Peyer's patch (tissue), 4 donors: ENCODE measurements around the gene ZNF248. TPM values are rescaled to one million over a fixed set of nuclear protein-coding genes. Genes with fewer than 3 reads are reported as not detected.

ENCODE experiments used
- DNase-seq, 3 donors: peaks; one replicate each; pipeline ENCODE4 v3.0.0-alpha.2; 2017 to 2019
- H3K27ac ChIP-seq, 4 donors: fragments of 200-600 bp; sonication (generic); one replicate each; pipeline ENCODE4 v1.5.1; 2016 to 2019
- H3K27me3 ChIP-seq, 2 donors: fragments of 200-600 bp; sonication (generic); one replicate each; pipeline ENCODE4 v1.5.1; 2019
- H3K36me3 ChIP-seq, 3 donors: fragments of 200-600 bp; sonication (generic); one replicate each; pipeline ENCODE4 v1.5.1; 2016 to 2019
- H3K4me1 ChIP-seq, 4 donors: fragments of 200-600 bp; sonication (generic); one replicate each; pipeline ENCODE4 v1.5.1; 2016 to 2019
- H3K4me3 ChIP-seq, 4 donors: fragments of 200-600 bp; sonication (generic); 1 replicate in 3 of 4; 2 replicates in 1 of 4; pipeline ENCODE4 v1.5.1; 2016 to 2019; ENCODE audit warnings: mild to moderate bottlenecking in 1 of 4
- H3K9me3 ChIP-seq, 4 donors: fragments of 200-600 bp; sonication (generic); one replicate each; pipeline ENCODE4 v1.5.1; 2016 to 2019; ENCODE audit warnings: mild to moderate bottlenecking in 1 of 4
- CTCF ChIP-seq, 6 experiments: fragments of 450-650 bp in 4 of 6; fragments of 200-600 bp in 2 of 6; sonication (generic) in 1 of 6; IDR thresholded peaks; one replicate each; pipeline ENCODE4 v1.5.1; 2017 to 2019; ENCODE audit warnings: antibody characterized with exemption in 6 of 6, mild to moderate bottlenecking in 3 of 6, moderate library complexity in 1 of 6
- POLR2A ChIP-seq, 2 donors: fragments of 450-650 bp; IDR thresholded peaks; one replicate each; pipeline ENCODE4 v1.5.1; 2017; ENCODE audit warnings: antibody characterized with exemption in 2 of 2, mild to moderate bottlenecking in 2 of 2, moderate library complexity in 2 of 2
- total RNA-seq, 4 donors: library from RNA; depleted of rRNA; stranded (reverse); fragments of >200 nt; gene quantifications; one replicate each; pipeline ENCODE4 v1.1.0, GENCODE V29; 2016

Gene ZNF248
- total RNA-seq, 4 donors from 2014 or later: 11.6 to 31.4 (median 13.9) TPM

- DNase-seq: no peak
- Histone ChIP-seq H3K4me3 (no peak overlapping the region), H3K27me3 (no peaks in the 10 kb centered on the region), H3K27ac (no peak overlapping the region), H3K4me1 (no peaks in the 10 kb centered on the region), H3K9me3 (peaks cover 0 to 14% (median 0%) of the 10 kb centered on the region in 4 donors), H3K36me3 (no peaks in the 10 kb centered on the region)
- TF ChIP-seq CTCF (IDR thresholded peaks at IDR 0.05) (no peak), POLR2A (IDR thresholded peaks at IDR 0.05) (no peak)
Measured at GRCh38 chr10:37760817-37761216, 96.6 kb downstream of the ZNF248 start.

GRCh38 chr10:37758074-37758473 lies 99.3 kb downstream of the ZNF248 start:
- peaks cover 0 to 3% (median 0%) of the 10 kb centered on the region in 4 donors for H3K9me3 ChIP-seq
- no peak for TF ChIP-seq CTCF (IDR thresholded peaks at IDR 0.05)
- TF ChIP-seq POLR2A (IDR thresholded peaks at IDR 0.05): no peak
- H3K27ac ChIP-seq: no peak overlapping the region
- no peak overlapping the region for H3K4me3 ChIP-seq
- H3K36me3 ChIP-seq: no peaks in the 10 kb centered on the region
- no peaks in the 10 kb centered on the region for H3K27me3 ChIP-seq
- DNase-seq: no peak
- H3K4me1 ChIP-seq: no peaks in the 10 kb centered on the region

- Histone ChIP-seq H3K36me3 (no peaks in the 10 kb centered on the region), H3K27me3 (no peaks in the 10 kb centered on the region), H3K4me1 (no peaks in the 10 kb centered on the region), H3K9me3 (peaks cover 0 to 3% (median 0%) of the 10 kb centered on the region in 4 donors), H3K27ac (no peak overlapping the region), H3K4me3 (no peak overlapping the region)
- no peak for TF ChIP-seq POLR2A (IDR thresholded peaks at IDR 0.05)
- TF ChIP-seq CTCF (IDR thresholded peaks at IDR 0.05): peak in 1 of 6 experiments; percentile 6
- DNase-seq: no peak
Measured at GRCh38 chr10:37754538-37755323, 102.7 kb downstream of the ZNF248 start.

- no peak for DNase-seq
- Histone ChIP-seq H3K9me3 (peaks cover 0 to 3% (median 0%) of the 10 kb centered on the region in 4 donors), H3K4me1 (no peaks in the 10 kb centered on the region), H3K4me3 (no peak overlapping the region), H3K27me3 (no peaks in the 10 kb centered on the region), H3K27ac (no peak overlapping the region), H3K36me3 (no peaks in the 10 kb centered on the region)
- no peak for TF ChIP-seq CTCF (IDR thresholded peaks at IDR 0.05)
- no peak for TF ChIP-seq POLR2A (IDR thresholded peaks at IDR 0.05)
Measured at GRCh38 chr10:37752334-37752875, 105.0 kb downstream of the ZNF248 start.

- Histone ChIP-seq H3K27me3 (no peaks in the 10 kb centered on the region), H3K4me1 (no peaks in the 10 kb centered on the region), H3K27ac (no peak overlapping the region), H3K4me3 (no peak overlapping the region), H3K36me3 (no peaks in the 10 kb centered on the region), H3K9me3 (no peaks in the 10 kb centered on the region)
- no peak for DNase-seq
- TF ChIP-seq CTCF (IDR thresholded peaks at IDR 0.05) (no peak), POLR2A (IDR thresholded peaks at IDR 0.05) (no peak)
Measured at GRCh38 chr10:37748170-37748569, 109.2 kb downstream of the ZNF248 start.
